Measurements from ENCODE around the gene RGSL1. TPM values are rescaled to one million over a fixed set of nuclear protein-coding genes. Genes with fewer than 3 reads are reported as not detected.

Gene RGSL1
- polyA plus RNA-seq, 1 donor from 2014 or later: not detected

DNA sequence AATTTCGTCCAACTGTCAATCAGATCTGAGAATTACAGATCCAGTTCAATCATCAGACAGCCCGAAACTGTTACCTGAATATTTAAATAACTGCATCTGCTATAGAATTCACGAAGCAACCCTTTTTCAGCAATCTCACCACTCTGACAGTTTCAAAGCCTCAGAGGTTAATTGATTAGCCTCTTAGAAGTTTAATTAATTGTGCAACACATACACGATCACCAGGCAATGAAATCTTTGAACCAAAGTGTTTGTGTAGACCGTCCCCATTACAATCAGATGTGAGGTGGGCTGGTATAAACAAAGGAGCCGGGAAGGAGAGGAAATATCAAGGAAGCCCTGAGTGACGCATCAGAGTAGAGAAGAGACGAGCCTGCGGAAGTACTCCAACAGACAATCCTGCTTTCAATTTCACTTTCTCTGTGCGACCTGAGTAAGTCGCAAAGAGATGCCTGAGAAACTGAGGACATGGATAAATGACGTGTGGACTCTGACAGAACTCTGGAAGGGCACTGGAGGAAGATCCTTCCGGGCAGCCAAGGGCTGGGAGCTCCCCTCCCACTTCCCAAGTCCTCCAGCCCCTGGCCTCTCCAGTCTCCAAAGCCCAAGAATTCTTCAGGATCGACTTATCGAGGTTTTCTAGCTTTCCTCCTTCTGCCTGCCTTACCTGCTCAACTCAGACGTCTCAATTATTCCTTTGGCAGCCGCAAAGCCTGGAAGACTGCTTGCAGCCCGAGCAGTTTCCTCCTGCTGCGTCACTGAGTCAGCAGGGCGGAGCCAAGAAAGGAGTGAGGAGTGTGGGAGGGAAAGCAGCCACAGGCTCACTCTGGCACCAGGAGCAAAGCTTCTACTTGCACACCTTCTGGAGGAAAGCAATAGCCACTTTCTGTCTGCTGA, 138.8 kb downstream of the RGSL1 start, which contains the start of gene RNASEL:
TSS of gene RNASEL (minus strand) at position 757 of the 897 bp plus-strand sequence. CDS start 2,450 bp downstream, outside the sequence.
- peak within 1 kb of the TSS; percentile 56 for H3K4me3 ChIP-seq (ENCODE audit: low read length)
- H3F3A ChIP-seq (ENCODE audit: insufficient read depth, low read length, poor library complexity, severe bottlenecking): no peaks in the 10 kb centered on the region
- no peaks in the 10 kb centered on the region for H3K36me3 ChIP-seq (ENCODE audit: insufficient read depth, low read length)
- H4K20me1 ChIP-seq (ENCODE audit: insufficient read depth): no peaks in the 10 kb centered on the region
- H3K9ac ChIP-seq (ENCODE audit: low read length): peak within 1 kb of the TSS; percentile 42
- no peaks in the 10 kb centered on the region for H3K9me2 ChIP-seq (ENCODE audit: insufficient read depth, low read length)
- no peaks in the 10 kb centered on the region for H3K79me2 ChIP-seq (replicated peaks; ENCODE audit: insufficient read depth, low read length)
- TF ChIP-seq, protein P1, sequence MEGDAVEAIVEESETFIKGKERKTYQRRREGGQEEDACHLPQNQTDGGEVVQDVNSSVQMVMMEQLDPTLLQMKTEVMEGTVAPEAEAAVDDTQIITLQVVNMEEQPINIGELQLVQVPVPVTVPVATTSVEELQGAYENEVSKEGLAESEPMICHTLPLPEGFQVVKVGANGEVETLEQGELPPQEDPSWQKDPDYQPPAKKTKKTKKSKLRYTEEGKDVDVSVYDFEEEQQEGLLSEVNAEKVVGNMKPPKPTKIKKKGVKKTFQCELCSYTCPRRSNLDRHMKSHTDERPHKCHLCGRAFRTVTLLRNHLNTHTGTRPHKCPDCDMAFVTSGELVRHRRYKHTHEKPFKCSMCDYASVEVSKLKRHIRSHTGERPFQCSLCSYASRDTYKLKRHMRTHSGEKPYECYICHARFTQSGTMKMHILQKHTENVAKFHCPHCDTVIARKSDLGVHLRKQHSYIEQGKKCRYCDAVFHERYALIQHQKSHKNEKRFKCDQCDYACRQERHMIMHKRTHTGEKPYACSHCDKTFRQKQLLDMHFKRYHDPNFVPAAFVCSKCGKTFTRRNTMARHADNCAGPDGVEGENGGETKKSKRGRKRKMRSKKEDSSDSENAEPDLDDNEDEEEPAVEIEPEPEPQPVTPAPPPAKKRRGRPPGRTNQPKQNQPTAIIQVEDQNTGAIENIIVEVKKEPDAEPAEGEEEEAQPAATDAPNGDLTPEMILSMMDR (IDR thresholded peaks at IDR 0.05; ENCODE audit: poor library complexity, severe bottlenecking): peak; percentile 26
- TF ChIP-seq EP300 (conservative IDR thresholded peaks at IDR 0.05; ENCODE audit: poor library complexity, severe bottlenecking) (no peak), TAF1 (IDR thresholded peaks at IDR 0.05; ENCODE audit: low read depth) (no peak), POLR2AphosphoS5 (IDR thresholded peaks at IDR 0.05) (no peak), RAD21 (conservative IDR thresholded peaks at IDR 0.05) (no peak), EZH2 (IDR thresholded peaks at IDR 0.05; ENCODE audit: borderline replicate concordance, insufficient read depth, low read length, poor library complexity, severe bottlenecking) (no peak)
- TF ChIP-seq, protein P2, sequence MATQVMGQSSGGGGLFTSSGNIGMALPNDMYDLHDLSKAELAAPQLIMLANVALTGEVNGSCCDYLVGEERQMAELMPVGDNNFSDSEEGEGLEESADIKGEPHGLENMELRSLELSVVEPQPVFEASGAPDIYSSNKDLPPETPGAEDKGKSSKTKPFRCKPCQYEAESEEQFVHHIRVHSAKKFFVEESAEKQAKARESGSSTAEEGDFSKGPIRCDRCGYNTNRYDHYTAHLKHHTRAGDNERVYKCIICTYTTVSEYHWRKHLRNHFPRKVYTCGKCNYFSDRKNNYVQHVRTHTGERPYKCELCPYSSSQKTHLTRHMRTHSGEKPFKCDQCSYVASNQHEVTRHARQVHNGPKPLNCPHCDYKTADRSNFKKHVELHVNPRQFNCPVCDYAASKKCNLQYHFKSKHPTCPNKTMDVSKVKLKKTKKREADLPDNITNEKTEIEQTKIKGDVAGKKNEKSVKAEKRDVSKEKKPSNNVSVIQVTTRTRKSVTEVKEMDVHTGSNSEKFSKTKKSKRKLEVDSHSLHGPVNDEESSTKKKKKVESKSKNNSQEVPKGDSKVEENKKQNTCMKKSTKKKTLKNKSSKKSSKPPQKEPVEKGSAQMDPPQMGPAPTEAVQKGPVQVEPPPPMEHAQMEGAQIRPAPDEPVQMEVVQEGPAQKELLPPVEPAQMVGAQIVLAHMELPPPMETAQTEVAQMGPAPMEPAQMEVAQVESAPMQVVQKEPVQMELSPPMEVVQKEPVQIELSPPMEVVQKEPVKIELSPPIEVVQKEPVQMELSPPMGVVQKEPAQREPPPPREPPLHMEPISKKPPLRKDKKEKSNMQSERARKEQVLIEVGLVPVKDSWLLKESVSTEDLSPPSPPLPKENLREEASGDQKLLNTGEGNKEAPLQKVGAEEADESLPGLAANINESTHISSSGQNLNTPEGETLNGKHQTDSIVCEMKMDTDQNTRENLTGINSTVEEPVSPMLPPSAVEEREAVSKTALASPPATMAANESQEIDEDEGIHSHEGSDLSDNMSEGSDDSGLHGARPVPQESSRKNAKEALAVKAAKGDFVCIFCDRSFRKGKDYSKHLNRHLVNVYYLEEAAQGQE (IDR thresholded peaks at IDR 0.05; ENCODE audit: borderline replicate concordance): no peak
- no peaks in the 10 kb centered on the region for H3K27me3 ChIP-seq (ENCODE audit: insufficient read depth, low read depth, low read length)
- no peak within 1 kb of the TSS for H3K4me2 ChIP-seq (ENCODE audit: low read length)
- H3K9me3 ChIP-seq (ENCODE audit: low read length): peaks cover 5% of the 10 kb centered on the region
- H2AFZ ChIP-seq (ENCODE audit: low read depth, low read length): no peak within 1 kb of the TSS
- H3K27ac ChIP-seq (ENCODE audit: low read length): peak within 1 kb of the TSS; percentile 16

DNA sequence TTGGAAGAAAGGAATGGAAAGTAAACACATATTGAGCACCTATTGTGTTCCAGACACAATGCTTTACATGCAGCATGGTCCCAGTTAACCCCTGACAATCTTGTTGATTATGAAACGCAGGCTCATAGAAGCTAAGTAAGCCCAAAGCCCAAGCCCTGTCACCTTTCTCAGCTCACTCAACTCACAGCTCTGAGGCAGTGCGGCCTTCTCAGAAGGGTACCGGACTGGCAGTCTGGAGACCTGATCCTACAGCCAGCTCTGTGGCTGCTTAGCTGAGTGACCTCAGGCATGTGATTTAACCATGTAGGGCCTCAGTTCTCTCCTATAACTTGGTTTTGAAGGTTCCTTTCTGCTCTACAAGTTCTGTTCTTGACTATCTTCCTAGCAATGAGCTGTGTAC, 139.6 kb downstream of the RGSL1 start:
- Histone ChIP-seq H4K20me1 (ENCODE audit: insufficient read depth) (no peaks in the 10 kb centered on the region), H3K36me3 (ENCODE audit: insufficient read depth, low read length) (no peaks in the 10 kb centered on the region), H3K9me2 (ENCODE audit: insufficient read depth, low read length) (no peaks in the 10 kb centered on the region), H3F3A (ENCODE audit: insufficient read depth, low read length, poor library complexity, severe bottlenecking) (no peaks in the 10 kb centered on the region), H3K9ac (ENCODE audit: low read length) (peak overlapping the region; percentile 42), H3K27me3 (ENCODE audit: insufficient read depth, low read depth, low read length) (no peaks in the 10 kb centered on the region), H3K9me3 (ENCODE audit: low read length) (peaks cover 5% of the 10 kb centered on the region), H2AFZ (ENCODE audit: low read depth, low read length) (no peak overlapping the region), H3K4me2 (ENCODE audit: low read length) (no peak overlapping the region), H3K27ac (ENCODE audit: low read length) (peak overlapping the region; percentile 16), H3K4me3 (ENCODE audit: low read length) (peak overlapping the region; percentile 56), H3K79me2 (replicated peaks; ENCODE audit: insufficient read depth, low read length) (no peaks in the 10 kb centered on the region)
- TF ChIP-seq POLR2AphosphoS5 (IDR thresholded peaks at IDR 0.05) (no peak), EZH2 (IDR thresholded peaks at IDR 0.05; ENCODE audit: borderline replicate concordance, insufficient read depth, low read length, poor library complexity, severe bottlenecking) (no peak), TAF1 (IDR thresholded peaks at IDR 0.05; ENCODE audit: low read depth) (no peak), SMC3 (conservative IDR thresholded peaks at IDR 0.05; ENCODE audit: poor library complexity) (no peak), EP300 (conservative IDR thresholded peaks at IDR 0.05; ENCODE audit: poor library complexity, severe bottlenecking) (no peak), RAD21 (conservative IDR thresholded peaks at IDR 0.05) (no peak), MXI1 (conservative IDR thresholded peaks at IDR 0.05; ENCODE audit: poor library complexity, severe bottlenecking) (no peak)
- TF ChIP-seq, protein P1 (IDR thresholded peaks at IDR 0.05; ENCODE audit: poor library complexity, severe bottlenecking): no peak
- TF ChIP-seq, protein P2 (IDR thresholded peaks at IDR 0.05; ENCODE audit: borderline replicate concordance): no peak

Measured in neural cell (in vitro differentiated cells).